ENCODE measurements around the gene SCMH1. TPM values are rescaled to one million over a fixed set of nuclear protein-coding genes. Genes with fewer than 3 reads are reported as not detected.

The SCMH1 gene
- total RNA-seq, 2 donors from 2014 or later: 16.4 to 18.3 TPM

GRCh38 chr1:41073971-41074370 lies 168.1 kb downstream of the SCMH1 start:
- Histone ChIP-seq H3K4me1 (ENCODE audit: control insufficient read depth, insufficient read depth, low read length) (no peaks in the 10 kb centered on the region), H3K9ac (ENCODE audit: extremely low read depth, low read length, poor library complexity, severe bottlenecking) (no peak overlapping the region), H3K4me3 (ENCODE audit: low read length) (no peak overlapping the region), H3K36me3 (ENCODE audit: control insufficient read depth, insufficient read depth, low read length) (no peaks in the 10 kb centered on the region), H3K9me3 (ENCODE audit: control insufficient read depth, low read length) (peaks cover 10% of the 10 kb centered on the region), H3K27me3 (ENCODE audit: control insufficient read depth, insufficient read depth, low read length, poor library complexity, severe bottlenecking) (no peaks in the 10 kb centered on the region), H3K27ac (ENCODE audit: low read depth, low read length) (no peak overlapping the region)
- Mint-ChIP-seq H3K27me3 (ENCODE audit: insufficient read depth) (no peaks in the 10 kb centered on the region), H3K27ac (no peak overlapping the region), H3K36me3 (ENCODE audit: low read depth) (peaks cover 1% of the 10 kb centered on the region), H3K4me3 (no peak overlapping the region), H3K9me3 (peaks cover 7% of the 10 kb centered on the region), H3K4me1 (no peaks in the 10 kb centered on the region)
- no peak for TF ChIP-seq CTCF (conservative IDR thresholded peaks at IDR 0.05)
- DNase-seq: no peak

DNA sequence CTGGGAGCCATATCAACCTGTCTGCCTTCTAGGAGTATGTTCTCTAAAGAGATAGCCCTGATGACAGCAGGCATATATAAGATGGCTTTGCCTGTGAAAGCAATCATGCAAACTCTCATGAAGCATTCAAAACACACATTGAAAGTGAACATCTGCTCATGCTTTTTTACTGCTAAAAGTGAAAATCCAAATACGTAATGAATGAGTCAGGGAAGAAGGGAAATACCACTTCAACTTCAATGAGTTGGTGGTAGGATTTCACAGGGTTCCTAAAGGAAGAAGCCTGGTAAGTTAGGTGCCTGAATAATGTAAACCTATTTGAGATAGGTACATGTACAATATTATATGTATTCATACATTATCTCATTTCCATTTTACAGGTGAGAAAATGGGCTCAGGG lies 170.1 kb downstream of the SCMH1 start:
- Mint-ChIP-seq H3K36me3 (ENCODE audit: low read depth) (peaks cover 6% of the 10 kb centered on the region), H3K9me3 (no peaks in the 10 kb centered on the region), H3K4me3 (no peak overlapping the region), H3K4me1 (no peaks in the 10 kb centered on the region), H3K27me3 (ENCODE audit: insufficient read depth) (no peaks in the 10 kb centered on the region), H3K27ac (no peak overlapping the region)
- Histone ChIP-seq H3K36me3 (ENCODE audit: control insufficient read depth, insufficient read depth, low read length) (no peaks in the 10 kb centered on the region), H3K9me3 (ENCODE audit: control insufficient read depth, low read length) (no peaks in the 10 kb centered on the region), H3K4me3 (ENCODE audit: low read length) (no peak overlapping the region), H3K9ac (ENCODE audit: extremely low read depth, low read length, poor library complexity, severe bottlenecking) (no peak overlapping the region), H3K4me1 (ENCODE audit: control insufficient read depth, insufficient read depth, low read length) (no peaks in the 10 kb centered on the region), H3K27ac (ENCODE audit: low read depth, low read length) (no peak overlapping the region), H3K27me3 (ENCODE audit: control insufficient read depth, insufficient read depth, low read length, poor library complexity, severe bottlenecking) (no peaks in the 10 kb centered on the region)
- DNase-seq: no peak
- TF ChIP-seq CTCF (conservative IDR thresholded peaks at IDR 0.05): no peak
- WGBS, 2 experiments (ENCODE audit: insufficient coverage in 1 of 2, insufficient read length in 1 of 2): 85% methylated on average over 1 of the region's 1 CpG; no CpG with 5 or more reads in 1 of the 2 experiments

GRCh38 chr1:41056907-41057306 lies 185.2 kb downstream of the SCMH1 start:
- no peak overlapping the region for H3K9ac ChIP-seq (ENCODE audit: extremely low read depth, low read length, poor library complexity, severe bottlenecking)
- Mint-ChIP-seq H3K27me3 (ENCODE audit: insufficient read depth) (no peaks in the 10 kb centered on the region), H3K27ac (no peak overlapping the region), H3K4me3 (no peak overlapping the region), H3K9me3 (peaks cover 22% of the 10 kb centered on the region), H3K4me1 (peaks cover 13% of the 10 kb centered on the region), H3K36me3 (ENCODE audit: low read depth) (peaks cover 43% of the 10 kb centered on the region)
- H3K4me1 ChIP-seq (ENCODE audit: control insufficient read depth, insufficient read depth, low read length): no peaks in the 10 kb centered on the region
- no peak for DNase-seq
- 73 to 82% methylated on average over 3 to 4 of the region's 5 CpGs for WGBS, 2 experiments (ENCODE audit: insufficient coverage in 1 of 2, insufficient read length in 1 of 2)
- H3K27ac ChIP-seq (ENCODE audit: low read depth, low read length): no peak overlapping the region
- H3K36me3 ChIP-seq (ENCODE audit: control insufficient read depth, insufficient read depth, low read length): peaks cover 8% of the 10 kb centered on the region
- no peaks in the 10 kb centered on the region for H3K27me3 ChIP-seq (ENCODE audit: control insufficient read depth, insufficient read depth, low read length, poor library complexity, severe bottlenecking)
- no peak for TF ChIP-seq CTCF (conservative IDR thresholded peaks at IDR 0.05)
- peaks cover 13% of the 10 kb centered on the region for H3K9me3 ChIP-seq (ENCODE audit: control insufficient read depth, low read length)
- no peak overlapping the region for H3K4me3 ChIP-seq (ENCODE audit: low read length)
